Measurements from ENCODE around the gene KBTBD6.
A peak's percentile ranks its signal among the peaks of the same experiment; 100 is the strongest.
"Not testable (repeated sequence)": the region's sequence is repeated elsewhere in the genome, so short reads cannot be mapped to it uniquely, and the experiment has no call there.

KBTBD6 gene, protein sequence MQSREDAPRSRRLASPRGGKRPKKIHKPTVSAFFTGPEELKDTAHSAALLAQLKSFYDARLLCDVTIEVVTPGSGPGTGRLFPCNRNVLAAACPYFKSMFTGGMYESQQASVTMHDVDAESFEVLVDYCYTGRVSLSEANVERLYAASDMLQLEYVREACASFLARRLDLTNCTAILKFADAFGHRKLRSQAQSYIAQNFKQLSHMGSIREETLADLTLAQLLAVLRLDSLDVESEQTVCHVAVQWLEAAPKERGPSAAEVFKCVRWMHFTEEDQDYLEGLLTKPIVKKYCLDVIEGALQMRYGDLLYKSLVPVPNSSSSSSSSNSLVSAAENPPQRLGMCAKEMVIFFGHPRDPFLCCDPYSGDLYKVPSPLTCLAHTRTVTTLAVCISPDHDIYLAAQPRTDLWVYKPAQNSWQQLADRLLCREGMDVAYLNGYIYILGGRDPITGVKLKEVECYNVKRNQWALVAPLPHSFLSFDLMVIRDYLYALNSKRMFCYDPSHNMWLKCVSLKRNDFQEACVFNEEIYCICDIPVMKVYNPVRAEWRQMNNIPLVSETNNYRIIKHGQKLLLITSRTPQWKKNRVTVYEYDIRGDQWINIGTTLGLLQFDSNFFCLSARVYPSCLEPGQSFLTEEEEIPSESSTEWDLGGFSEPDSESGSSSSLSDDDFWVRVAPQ

DNA sequence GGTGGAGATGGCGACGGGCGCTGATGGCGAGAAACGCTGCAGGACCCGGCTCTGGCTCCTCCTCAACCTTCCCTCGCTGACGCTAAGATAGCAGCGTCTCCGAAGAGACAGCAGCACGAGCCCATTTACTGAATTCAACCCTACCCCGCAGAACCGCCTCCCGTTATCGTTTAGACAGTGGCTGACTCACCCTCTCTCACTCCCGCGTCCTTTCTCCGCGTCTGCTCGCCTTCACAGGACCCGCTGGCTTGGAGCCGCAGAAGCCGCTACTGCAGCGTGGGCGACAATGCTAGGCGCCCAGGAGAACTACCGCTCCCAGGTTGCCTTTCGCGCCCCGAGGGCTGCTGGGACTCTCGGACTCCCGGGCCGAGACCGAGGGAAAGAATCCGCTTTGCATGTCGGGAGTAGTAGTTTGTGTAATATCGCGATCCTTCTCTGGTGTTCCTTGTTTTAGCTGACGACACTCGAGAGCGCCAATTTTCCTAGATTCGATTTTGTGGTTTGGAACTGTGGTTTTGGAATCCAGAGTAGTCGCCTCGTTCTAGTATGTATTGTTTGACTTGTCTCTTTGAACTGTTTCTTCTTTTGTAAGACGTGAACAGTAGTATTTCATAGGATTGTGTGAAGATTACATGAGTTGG, at the start of gene KBTBD6:
TSS of gene KBTBD6 (minus strand) at position 291 of the 641 bp plus-strand sequence. CDS start 291 bp downstream, outside the sequence.
- Histone ChIP-seq H3K27ac (ENCODE audit: low read depth, low read length) (peak within 1 kb of the TSS; percentile 81), H3K36me3 (ENCODE audit: control insufficient read depth in 5 of 5, insufficient read depth in 5 of 5, low read length in 5 of 5) (no peaks in the 10 kb centered on the region), H3K9ac (ENCODE audit: low read length in 5 of 5) (peak within 1 kb of the TSS; percentile 86 to 90 (median 89)), H3K9me3 (ENCODE audit: control insufficient read depth in 5 of 5, low read length in 5 of 5) (no peaks in the 10 kb centered on the region), H3K4me1 (ENCODE audit: control insufficient read depth in 5 of 5, insufficient read depth in 5 of 5, low read length in 5 of 5) (peaks cover 6 to 49% (median 38%) of the 10 kb centered on the region in 5 donors), H3K4me3 (ENCODE audit: low read depth in 1 of 5, low read length in 5 of 5) (peak within 1 kb of the TSS; percentile 84 to 95 (median 92)), H3K27me3 (ENCODE audit: control insufficient read depth in 5 of 5, insufficient read depth in 4 of 5, low read length in 5 of 5) (no peaks in the 10 kb centered on the region)

DNA sequence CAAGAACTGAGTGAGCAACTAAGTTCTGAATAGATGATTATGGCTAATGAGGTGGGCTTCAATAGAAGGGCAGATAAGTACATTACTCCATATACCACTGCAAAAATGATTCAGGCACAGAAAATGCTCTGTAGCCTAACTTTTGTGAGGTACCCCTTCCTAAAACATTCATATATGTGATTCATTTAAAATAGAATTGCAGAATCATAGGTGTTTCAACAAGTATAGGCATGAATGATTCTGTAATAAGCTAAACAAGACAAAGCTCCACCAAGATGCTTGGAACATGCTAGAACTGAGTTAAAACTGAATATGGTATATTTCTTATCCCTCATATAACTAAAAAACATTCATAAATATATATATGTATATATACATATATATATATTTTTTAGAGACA, 49.6 kb upstream of the KBTBD6 start:
- Histone ChIP-seq H3K4me1 (ENCODE audit: control insufficient read depth in 5 of 5, insufficient read depth in 5 of 5, low read length in 5 of 5) (no peaks in the 10 kb centered on the region), H3K9ac (ENCODE audit: low read length in 5 of 5) (no peak overlapping the region), H3K9me3 (ENCODE audit: control insufficient read depth in 5 of 5, low read length in 5 of 5) (no peaks in the 10 kb centered on the region), H3K36me3 (ENCODE audit: control insufficient read depth in 5 of 5, insufficient read depth in 5 of 5, low read length in 5 of 5) (no peaks in the 10 kb centered on the region), H3K4me3 (ENCODE audit: low read depth in 1 of 5, low read length in 5 of 5) (no peak overlapping the region), H3K27me3 (ENCODE audit: control insufficient read depth in 5 of 5, insufficient read depth in 4 of 5, low read length in 5 of 5) (no peaks in the 10 kb centered on the region), H3K27ac (ENCODE audit: low read depth, low read length) (no peak overlapping the region)

DNA sequence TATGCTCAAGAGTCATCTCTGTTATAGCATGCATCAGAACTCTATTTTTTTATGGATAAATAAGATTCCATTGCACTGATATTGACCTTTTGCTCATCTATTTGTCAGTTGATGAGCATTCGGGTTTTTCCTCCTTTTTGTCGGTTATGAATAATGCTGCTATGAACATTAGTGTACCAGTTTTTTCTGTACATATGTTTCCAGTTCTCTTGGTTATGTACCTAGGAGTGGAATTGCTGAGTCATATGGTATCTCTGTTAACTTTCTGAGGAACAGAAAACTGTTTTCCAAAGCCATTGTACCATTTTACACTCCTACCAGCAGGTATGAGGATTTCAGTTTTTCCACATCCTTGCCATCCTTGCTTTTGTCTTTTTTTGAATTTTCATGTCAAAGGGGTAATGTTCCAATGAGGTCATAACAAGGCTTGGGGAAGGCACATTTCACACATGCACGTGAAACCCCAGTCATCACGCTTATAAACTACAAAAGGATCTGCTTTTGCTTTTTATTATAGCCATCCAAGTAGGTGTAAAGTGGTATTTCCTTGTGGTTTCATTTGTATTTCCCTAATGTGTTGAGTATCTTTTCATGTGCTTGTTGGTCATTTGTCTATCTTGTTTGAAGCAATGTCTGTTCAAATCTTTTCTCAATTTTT, 47.1 kb upstream of the KBTBD6 start:
- Histone ChIP-seq H3K27ac (ENCODE audit: low read depth, low read length) (no peak overlapping the region), H3K4me1 (ENCODE audit: control insufficient read depth in 5 of 5, insufficient read depth in 5 of 5, low read length in 5 of 5) (no peaks in the 10 kb centered on the region), H3K27me3 (ENCODE audit: control insufficient read depth in 5 of 5, insufficient read depth in 4 of 5, low read length in 5 of 5) (no peaks in the 10 kb centered on the region), H3K36me3 (ENCODE audit: control insufficient read depth in 5 of 5, insufficient read depth in 5 of 5, low read length in 5 of 5) (no peaks in the 10 kb centered on the region), H3K4me3 (ENCODE audit: low read depth in 1 of 5, low read length in 5 of 5) (no peak overlapping the region), H3K9ac (ENCODE audit: low read length in 5 of 5) (no peak overlapping the region), H3K9me3 (ENCODE audit: control insufficient read depth in 5 of 5, low read length in 5 of 5) (peaks cover 0 to 7% (median 3%) of the 10 kb centered on the region in 5 donors)

DNA sequence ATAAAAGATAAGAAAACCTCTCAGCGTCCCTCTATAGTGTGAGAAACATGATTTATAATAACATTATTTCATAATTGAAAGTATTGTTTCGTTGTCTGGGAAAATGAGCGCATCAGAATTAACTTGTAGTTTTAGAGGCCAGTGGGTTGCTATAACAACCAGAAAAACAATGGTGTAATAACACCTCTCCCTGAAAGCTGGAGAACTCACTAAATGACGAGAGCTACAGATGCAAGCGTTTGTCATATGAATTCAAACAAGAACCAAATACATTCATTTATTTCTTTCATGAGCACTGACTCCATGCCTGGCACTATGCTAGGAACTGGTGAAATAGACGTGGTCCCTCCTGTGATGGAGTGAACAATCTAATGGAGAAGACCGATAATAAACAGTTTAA, 45.4 kb upstream of the KBTBD6 start:
- H3K9me3 ChIP-seq (ENCODE audit: control insufficient read depth in 5 of 5, low read length in 5 of 5), result peaks cover 0 to 10% (median 4%) of the 10 kb centered on the region in 5 donors
- H3K27ac ChIP-seq (ENCODE audit: low read depth, low read length), result no peak overlapping the region
- H3K27me3 ChIP-seq (ENCODE audit: control insufficient read depth in 5 of 5, insufficient read depth in 4 of 5, low read length in 5 of 5), result no peaks in the 10 kb centered on the region

DNA sequence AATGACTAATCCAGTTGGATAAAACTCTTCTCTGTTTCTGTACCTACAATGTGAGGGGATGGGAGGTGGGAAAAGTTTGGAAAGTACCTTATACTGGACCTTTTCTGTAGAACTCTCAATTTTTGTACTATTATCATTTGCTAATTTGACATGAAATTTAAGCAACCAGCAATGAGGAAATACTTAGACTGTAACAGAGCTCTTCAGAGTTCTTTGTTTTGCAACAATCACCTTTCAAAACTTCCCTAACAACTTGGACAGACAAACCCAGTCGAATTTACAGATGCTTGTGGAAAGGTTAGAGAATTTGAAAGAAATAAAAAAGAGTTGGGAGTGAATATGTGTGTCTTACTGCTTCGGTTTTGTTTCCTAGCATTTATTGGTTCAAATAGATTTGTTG, 45.0 kb upstream of the KBTBD6 start:
- no peak overlapping the region for H3K27ac ChIP-seq (ENCODE audit: low read depth, low read length)
- no peaks in the 10 kb centered on the region for H3K27me3 ChIP-seq (ENCODE audit: control insufficient read depth in 5 of 5, insufficient read depth in 4 of 5, low read length in 5 of 5)
- no peak overlapping the region for H3K9ac ChIP-seq (ENCODE audit: low read length in 5 of 5)
- H3K36me3 ChIP-seq (ENCODE audit: control insufficient read depth in 5 of 5, insufficient read depth in 5 of 5, low read length in 5 of 5), result no peaks in the 10 kb centered on the region
- no peak overlapping the region for H3K4me3 ChIP-seq (ENCODE audit: low read depth in 1 of 5, low read length in 5 of 5)
- no peaks in the 10 kb centered on the region for H3K4me1 ChIP-seq (ENCODE audit: control insufficient read depth in 5 of 5, insufficient read depth in 5 of 5, low read length in 5 of 5)
- H3K9me3 ChIP-seq (ENCODE audit: control insufficient read depth in 5 of 5, low read length in 5 of 5), result peaks cover 0 to 10% (median 4%) of the 10 kb centered on the region in 5 donors

More for the DNA sequence above, 45.4 kb upstream of the KBTBD6 start:
- Histone ChIP-seq H3K4me1 (ENCODE audit: control insufficient read depth in 5 of 5, insufficient read depth in 5 of 5, low read length in 5 of 5) (no peaks in the 10 kb centered on the region), H3K4me3 (ENCODE audit: low read depth in 1 of 5, low read length in 5 of 5) (no peak overlapping the region), H3K9ac (ENCODE audit: low read length in 5 of 5) (no peak overlapping the region), H3K36me3 (ENCODE audit: control insufficient read depth in 5 of 5, insufficient read depth in 5 of 5, low read length in 5 of 5) (no peaks in the 10 kb centered on the region)

DNA sequence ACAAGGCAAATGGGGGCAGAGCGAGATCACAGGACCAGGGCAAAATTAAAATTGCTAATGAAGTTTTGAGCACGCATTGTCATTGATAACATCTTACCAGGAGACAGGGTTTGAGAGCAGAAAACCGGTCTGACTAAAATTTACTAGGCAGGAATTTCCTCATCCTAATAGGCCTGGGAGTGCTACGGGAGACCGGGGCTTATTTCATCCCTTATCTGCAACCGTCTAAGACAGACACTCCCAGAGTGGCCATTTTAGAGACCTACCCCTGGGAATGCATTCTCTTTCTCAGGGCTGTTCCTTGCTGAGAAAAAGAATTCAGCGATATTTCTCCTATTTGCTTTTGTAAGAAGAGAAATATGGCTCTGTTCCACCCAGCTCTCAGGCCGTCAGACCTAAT, 43.0 kb upstream of the KBTBD6 start:
- not testable (repeated sequence) for H3K4me3 ChIP-seq (ENCODE audit: low read depth in 1 of 5, low read length in 5 of 5); H3K27ac ChIP-seq (ENCODE audit: low read depth, low read length); H3K9me3 ChIP-seq (ENCODE audit: control insufficient read depth in 5 of 5, low read length in 5 of 5); H3K4me1 ChIP-seq (ENCODE audit: control insufficient read depth in 5 of 5, insufficient read depth in 5 of 5, low read length in 5 of 5); H3K9ac ChIP-seq (ENCODE audit: low read length in 5 of 5); H3K36me3 ChIP-seq (ENCODE audit: control insufficient read depth in 5 of 5, insufficient read depth in 5 of 5, low read length in 5 of 5); H3K27me3 ChIP-seq (ENCODE audit: control insufficient read depth in 5 of 5, insufficient read depth in 4 of 5, low read length in 5 of 5)

DNA sequence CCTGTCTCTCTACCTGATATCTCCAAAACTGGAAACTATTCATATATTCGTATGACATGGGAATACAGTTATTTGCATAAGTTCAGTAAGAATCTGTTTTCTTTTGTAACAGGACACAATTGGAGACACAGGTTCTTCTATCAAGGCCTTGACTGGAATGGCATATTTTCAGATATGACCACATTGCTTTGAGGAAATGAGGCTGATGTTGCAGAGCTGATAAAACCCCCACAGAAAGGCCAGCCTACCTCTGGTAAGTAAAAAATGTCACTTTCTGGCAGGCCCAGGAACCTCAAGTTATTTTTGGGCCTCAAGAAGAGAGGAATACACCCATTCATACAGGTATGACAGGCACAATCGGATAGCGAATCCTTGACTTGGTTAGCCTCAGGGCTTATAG, 29.5 kb upstream of the KBTBD6 start:
- Histone ChIP-seq H3K4me1 (ENCODE audit: control insufficient read depth in 5 of 5, insufficient read depth in 5 of 5, low read length in 5 of 5) (no peaks in the 10 kb centered on the region), H3K9ac (ENCODE audit: low read length in 5 of 5) (no peak overlapping the region), H3K36me3 (ENCODE audit: control insufficient read depth in 5 of 5, insufficient read depth in 5 of 5, low read length in 5 of 5) (no peaks in the 10 kb centered on the region), H3K27ac (ENCODE audit: low read depth, low read length) (no peak overlapping the region), H3K4me3 (ENCODE audit: low read depth in 1 of 5, low read length in 5 of 5) (no peak overlapping the region), H3K27me3 (ENCODE audit: control insufficient read depth in 5 of 5, insufficient read depth in 4 of 5, low read length in 5 of 5) (no peaks in the 10 kb centered on the region), H3K9me3 (ENCODE audit: control insufficient read depth in 5 of 5, low read length in 5 of 5) (no peaks in the 10 kb centered on the region)

DNA sequence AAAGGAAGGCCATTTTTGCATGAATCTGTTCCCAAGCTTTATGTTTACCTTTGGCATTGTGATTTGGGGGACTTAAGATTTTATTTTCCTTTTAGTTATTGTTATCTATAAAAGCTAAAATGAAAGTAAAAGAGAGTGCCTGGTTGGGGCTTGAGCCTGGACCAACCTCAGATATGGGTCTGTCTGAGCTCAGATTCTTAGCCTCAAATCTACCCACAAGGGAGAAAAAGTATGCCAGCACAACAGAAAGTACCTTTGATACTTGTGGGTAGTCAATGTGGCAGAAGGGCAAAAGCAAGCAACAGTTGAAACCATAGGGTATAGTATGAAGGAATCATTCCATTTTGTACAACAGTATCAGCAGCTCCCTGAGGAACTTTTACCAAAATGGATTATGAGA, 26.6 kb upstream of the KBTBD6 start:
- Histone ChIP-seq H3K9ac (ENCODE audit: low read length in 5 of 5) (no peak overlapping the region), H3K36me3 (ENCODE audit: control insufficient read depth in 5 of 5, insufficient read depth in 5 of 5, low read length in 5 of 5) (no peaks in the 10 kb centered on the region), H3K9me3 (ENCODE audit: control insufficient read depth in 5 of 5, low read length in 5 of 5) (no peaks in the 10 kb centered on the region), H3K27ac (ENCODE audit: low read depth, low read length) (no peak overlapping the region), H3K27me3 (ENCODE audit: control insufficient read depth in 5 of 5, insufficient read depth in 4 of 5, low read length in 5 of 5) (no peaks in the 10 kb centered on the region), H3K4me3 (ENCODE audit: low read depth in 1 of 5, low read length in 5 of 5) (no peak overlapping the region), H3K4me1 (ENCODE audit: control insufficient read depth in 5 of 5, insufficient read depth in 5 of 5, low read length in 5 of 5) (no peaks in the 10 kb centered on the region)

DNA sequence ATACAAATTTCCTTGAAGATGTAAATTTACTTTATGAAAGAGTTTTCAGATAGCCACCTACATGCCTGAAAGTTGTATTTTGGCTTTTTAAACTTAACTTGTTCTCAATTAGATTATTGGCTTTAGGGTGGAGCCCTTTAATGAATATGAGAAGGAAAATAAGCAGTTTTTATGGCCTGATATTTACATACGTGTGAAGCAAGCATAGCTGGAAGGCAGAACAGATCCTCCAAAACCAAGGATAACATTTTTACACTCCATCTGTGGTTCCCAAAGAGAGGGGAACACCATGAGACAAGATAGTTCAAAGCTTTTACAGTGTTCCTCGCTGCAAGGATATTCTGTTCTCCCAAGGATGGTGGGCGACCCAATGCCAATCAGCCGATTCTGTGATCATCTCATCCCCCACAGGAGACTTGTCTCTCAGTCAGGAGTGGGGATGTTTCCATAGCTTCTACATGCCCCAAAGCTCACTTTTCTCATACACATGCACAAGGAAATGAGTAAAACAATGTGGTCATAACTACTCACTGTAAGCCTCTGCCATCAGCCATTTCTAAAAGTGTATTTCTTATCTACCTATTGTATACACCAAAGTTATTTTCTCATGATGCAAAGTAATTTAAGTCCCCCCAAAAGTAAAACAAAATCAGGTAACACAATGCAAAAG, 24.6 kb upstream of the KBTBD6 start:
- Histone ChIP-seq H3K9ac (ENCODE audit: low read length in 5 of 5) (no peak overlapping the region), H3K4me1 (ENCODE audit: control insufficient read depth in 5 of 5, insufficient read depth in 5 of 5, low read length in 5 of 5) (no peaks in the 10 kb centered on the region), H3K9me3 (ENCODE audit: control insufficient read depth in 5 of 5, low read length in 5 of 5) (peaks cover 0 to 7% (median 2%) of the 10 kb centered on the region in 5 donors), H3K36me3 (ENCODE audit: control insufficient read depth in 5 of 5, insufficient read depth in 5 of 5, low read length in 5 of 5) (no peaks in the 10 kb centered on the region), H3K4me3 (ENCODE audit: low read depth in 1 of 5, low read length in 5 of 5) (no peak overlapping the region), H3K27ac (ENCODE audit: low read depth, low read length) (no peak overlapping the region), H3K27me3 (ENCODE audit: control insufficient read depth in 5 of 5, insufficient read depth in 4 of 5, low read length in 5 of 5) (no peaks in the 10 kb centered on the region)
